HG03025 (cell line): ENCODE measurements around the gene KDELR3.

Source experiments
- ATAC-seq: cut with Tn5 transposase; IDR thresholded peaks from one replicate; pipeline ENCODE4 v1.9.1; 2021; ENCODE audit warnings: mild to moderate bottlenecking, moderate library complexity; ENCODE audit not compliant: unreplicated experiment, low FRiP score

Gene KDELR3

DNA sequence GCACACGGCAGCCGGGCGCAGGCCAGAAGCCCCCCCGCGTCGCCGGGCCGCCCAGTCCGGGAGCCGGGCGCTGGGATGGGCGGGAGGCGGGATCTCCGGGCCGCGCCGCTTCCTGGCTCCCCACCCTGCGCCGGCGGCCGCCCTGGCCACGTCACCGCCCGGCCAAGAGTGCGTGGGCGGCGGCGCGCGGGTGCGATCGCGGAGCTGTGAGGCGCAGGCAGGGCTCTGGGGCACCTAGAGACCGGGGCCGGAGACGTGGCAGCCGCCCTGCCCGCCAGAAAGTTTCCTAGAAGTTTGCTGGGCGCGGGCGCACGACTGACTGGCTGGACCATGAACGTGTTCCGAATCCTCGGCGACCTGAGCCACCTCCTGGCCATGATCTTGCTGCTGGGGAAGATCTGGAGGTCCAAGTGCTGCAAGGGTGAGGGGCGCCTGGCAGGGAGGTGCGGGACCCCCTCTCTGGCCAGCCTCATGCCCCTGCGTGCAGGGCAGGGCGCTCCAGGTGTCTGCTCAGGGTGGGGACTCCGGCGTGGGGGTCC, at the start of gene KDELR3:
Gene KDELR3, plus strand, starts transcription at position 193 of the 539 bp plus-strand sequence. Its CDS starts 138 bp downstream, at position 331.
- ATAC-seq: no peak

DNA sequence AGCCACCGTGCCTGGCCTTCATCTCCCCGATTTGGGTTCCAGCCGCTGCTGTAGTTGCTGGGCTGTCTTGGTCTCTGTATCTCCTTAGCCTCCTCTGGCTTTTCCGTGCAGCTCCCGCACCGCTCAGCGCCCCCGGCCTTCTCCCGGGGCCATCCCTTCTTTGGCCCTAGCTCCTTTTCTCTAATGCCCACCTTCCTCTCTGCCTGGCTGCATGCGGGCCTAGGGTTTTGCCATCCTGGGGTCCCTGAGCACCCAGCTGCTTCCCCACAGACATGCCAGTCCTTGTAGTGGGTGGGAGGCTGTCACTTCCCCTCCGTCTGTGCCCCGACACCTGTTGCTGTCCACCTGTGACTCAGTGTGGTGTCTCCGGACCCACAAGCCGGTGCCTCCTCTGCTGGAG, 49.3 kb upstream of the KDELR3 start:
- no peak for ATAC-seq

DNA sequence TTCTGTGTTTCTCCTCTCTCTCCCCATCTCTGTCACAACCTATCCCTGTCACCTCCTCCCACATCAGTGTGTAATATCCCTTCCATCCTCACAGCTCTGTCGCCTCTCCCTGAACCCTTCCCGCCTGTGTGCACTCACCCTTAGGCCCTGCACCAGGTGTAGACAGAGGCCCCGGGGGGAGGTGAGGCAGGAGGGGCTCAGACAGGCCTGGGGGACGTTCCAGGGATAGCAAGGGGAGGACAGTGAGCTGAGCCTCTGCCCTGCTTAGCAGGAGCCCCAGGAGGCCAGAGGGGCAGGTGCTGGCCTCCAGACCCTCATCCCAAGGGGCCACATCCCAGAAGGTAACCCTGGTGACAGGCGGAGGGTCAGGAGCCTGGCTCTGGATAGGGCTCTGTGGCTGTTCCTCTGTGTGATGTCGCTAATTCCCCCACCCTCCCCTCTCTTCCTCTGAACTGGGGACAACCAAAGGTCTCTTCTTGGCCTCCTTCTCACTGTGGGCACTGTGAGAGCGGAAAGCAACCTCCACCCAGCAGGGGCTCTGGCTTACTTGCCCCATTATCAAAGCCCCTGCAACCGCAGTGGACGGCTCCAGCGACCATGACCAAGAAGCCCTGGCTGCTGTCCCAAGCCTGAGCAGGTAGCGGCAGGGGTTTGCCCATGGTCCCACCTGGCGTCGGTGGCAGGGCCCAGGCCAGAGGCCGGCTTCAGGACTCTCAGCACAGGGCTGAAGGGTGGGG, 48.6 kb upstream of the KDELR3 start:
- ATAC-seq: no peak

DNA sequence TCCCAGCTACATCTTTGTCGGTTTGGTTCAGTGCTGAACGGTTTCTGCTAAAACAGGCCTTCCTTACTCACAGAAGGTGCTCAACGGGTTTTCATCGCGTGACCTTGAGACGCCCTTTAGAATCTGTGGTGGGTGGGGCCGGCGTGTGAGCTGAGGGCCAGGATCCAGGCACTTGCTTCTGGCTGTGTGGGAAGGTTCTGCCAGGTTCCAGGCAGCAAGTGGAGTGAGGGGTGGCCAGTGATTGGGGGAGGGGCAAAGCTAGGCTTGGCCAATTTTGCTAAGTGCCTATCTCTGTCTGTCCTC, 48.1 kb upstream of the KDELR3 start:
- no peak for ATAC-seq

DNA sequence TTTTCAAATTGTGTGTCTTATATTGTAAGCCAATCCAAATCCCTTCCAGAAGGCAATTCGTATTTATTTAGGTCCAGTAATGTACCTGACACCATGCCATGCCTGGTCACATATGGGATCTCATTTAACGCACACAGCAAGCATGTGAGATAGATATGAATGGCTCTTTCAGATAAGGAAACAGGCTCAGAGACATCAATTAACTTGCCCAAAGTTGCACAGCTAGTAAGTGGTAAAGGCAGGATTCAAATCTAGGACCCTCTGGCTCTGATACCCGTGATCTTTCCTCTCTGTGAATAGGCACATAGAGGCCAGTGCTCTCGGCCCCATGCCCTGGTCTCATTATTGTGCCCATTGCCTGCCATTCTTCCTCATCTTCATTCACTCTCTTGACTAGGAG, 47.2 kb upstream of the KDELR3 start:
- no peak for ATAC-seq

DNA sequence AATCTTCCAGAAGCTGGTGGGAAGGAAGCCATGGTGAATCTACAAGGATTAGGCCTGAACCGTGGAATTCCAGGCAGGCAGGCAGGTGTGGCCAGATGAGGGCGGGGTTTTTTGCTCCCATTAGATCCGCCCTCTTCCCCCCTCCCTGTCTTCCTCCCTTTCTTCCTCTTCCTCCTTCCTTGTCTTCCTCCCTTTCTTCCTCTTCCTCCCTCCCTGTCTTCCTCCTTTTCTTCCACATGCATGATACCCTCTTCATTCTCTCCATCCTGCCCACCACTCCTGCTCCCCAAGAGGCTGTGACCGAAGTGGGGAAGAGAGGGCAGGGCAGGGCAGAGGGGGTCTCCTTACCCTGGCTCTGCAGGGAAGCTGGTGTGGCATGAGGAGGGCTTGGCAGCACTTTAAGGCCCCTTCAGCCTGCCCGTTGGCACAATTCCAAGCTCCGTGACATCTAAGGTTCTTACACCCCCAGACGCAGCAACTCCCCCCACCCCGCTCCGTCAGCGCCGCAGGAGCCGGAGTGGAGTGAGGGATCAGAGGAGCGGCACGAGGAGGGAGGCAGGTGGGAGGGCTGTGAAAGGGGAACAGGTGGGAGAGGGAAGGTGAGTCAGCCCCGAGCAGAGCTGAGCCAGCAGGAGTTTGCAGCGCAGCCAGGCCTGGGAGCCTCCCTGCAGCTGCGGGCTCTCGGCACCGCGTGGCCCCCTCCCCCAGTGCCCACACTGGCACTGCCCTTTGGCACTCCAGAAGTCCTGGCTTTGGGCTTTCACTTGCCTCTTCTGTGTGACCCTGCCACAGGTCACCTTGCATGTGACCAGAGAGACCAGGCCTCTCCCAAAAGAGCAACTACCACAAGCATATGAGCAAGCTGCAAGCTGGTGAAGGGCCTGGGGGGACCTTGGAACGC, 45.0 kb upstream of the KDELR3 start:
- no peak for ATAC-seq

DNA sequence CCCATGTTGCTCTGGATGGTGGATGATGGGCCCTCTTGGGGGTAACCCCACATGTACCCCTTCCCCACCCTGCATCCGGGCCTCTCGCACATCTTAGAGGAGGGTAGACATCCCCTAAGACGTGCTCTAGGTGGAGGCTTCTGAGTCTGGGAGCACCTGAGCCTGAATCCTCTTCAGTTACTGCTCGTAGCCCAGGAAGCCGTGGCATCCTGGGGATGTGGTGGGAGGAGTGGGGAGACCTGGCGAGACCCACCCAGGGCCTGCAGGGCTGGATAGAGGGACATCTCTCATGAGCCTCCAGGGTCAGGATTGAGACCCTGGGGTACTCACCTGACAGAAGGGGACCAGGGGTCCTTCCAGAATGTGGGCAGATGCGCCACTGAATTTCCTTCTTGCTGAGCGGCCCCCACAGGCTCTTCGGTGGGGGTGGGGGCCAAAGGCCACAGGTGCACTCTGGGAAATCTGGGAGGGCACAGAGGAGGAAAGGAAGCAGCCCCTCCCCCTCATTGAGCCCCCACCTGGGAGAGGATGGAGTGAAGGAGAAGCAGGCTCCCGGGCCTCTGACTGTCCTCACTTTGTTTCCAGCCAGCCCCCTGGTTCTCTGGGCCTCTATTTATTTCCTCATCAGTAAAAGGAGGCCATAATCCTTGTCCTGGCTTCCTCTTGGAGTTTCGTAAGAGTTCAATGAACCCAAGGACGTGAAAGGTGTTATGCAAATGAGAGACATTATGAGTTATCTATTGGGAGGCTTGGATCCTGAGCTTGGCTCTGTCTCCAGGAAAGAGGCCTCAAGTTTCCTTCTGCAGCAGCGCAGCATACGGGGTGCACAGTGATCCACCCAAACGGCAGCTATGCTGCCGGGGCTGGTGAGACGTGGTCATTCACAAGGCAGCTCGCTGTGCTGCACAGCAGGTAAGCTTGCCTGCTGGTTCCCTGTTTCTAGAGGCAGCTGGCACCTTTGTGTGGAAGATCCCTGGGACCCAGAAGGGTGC, 44.1 kb upstream of the KDELR3 start:
- no peak for ATAC-seq

DNA sequence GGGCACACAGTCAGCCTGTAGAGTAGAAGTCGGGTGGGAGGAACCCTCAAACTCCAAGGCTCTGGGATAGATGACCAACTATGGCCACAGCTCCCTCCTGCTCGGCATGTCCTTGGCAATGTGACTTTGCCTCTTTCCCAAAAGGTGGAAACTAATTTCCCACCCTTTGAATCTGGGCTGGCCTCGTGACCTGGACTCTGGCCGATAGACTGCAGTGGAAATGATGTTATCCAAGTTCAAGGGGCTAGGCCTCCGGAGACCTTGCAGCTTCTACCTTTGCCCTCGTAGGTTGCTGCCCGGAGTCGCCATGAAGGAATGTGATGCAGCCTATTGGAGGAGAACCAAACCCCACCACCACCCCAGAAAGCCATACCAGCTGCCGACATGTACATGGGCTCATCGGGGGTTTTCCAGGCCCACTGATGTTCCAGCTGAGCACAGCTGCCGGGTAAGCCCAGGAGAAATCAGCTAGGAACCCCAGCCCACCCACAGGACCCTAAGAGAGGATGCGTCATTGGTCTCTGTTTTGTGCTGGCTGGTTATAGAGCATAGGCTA, 43.3 kb upstream of the KDELR3 start:
- ATAC-seq: no peak

DNA sequence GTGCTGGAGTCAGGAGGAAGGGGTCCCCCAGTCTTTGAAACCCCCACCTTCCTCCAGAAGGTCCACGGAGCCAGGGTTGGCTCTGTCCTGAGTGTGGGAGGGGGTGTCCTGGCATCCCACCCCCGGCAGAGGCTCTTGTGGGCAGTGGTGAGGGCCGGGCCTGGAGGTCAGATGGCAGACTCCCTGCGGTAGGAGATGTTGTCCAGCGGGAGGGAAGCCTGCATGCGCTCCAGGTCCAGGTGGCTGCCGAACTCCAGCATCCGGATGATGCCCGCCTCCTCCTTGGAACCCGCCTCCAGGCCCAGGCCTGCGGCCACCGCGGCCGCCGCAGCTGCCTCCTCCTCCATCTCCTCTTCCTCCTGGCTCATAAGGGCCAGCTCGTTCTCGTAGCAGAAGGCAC, 41.3 kb upstream of the KDELR3 start:
- ATAC-seq: no peak

DNA sequence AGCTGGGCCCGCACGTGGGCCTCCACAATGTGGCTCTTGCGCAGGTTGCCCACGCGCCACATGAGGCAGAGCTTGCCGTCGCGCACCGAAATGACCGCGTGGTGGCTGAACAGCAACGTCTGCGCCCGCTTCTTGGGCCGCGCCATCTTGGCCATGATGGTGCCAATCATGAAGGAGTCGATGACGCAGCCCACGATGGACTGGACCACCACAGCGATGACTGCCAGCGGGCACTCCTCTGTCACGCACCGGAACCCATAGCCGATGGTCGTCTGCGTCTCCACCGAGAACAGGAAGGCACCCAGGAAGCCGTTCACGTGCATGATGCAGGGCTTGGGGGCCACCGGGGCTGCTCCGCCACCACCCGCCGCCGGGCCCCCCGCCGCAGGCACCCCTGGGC, 40.4 kb upstream of the KDELR3 start:
- no peak for ATAC-seq

DNA sequence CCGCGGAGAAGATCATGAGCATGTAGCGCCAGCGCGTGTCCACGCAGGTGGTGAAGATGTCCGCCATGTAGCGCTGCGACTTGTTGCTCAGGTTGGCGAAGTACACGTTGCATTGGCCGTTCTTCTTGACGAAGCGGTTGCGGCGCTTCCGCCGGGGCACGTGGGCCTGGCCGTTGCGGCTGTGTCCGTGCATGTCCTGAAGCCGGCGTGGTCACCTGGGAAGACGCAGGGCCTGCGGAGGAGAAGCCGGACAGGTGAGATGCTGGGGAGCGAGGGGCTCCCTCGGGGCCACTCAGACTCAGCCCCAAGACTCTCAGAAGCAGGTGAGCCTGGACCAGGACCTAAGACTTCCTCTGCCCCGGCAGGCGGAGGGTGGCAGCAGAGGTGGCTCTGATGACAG, 40.0 kb upstream of the KDELR3 start:
- no peak for ATAC-seq

DNA sequence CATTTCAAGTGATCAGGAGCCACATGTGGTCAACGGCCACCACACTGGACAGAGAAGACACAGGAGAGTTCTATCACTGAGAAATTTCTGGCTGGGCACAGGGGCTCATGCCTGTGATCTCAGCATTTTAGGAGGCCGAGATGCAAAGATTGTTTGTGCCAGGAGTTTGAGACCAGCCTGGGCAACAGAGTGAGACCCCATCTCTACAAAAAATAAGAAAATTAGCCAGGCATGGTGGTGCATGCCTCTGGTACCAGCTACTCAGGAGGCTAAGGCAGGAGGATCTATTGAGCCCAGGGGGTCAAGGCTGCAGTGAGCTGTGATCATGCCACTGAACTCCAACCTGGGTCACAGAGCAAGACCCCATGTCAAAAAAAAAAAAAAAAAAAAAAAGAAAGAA, 39.2 kb upstream of the KDELR3 start:
- no peak for ATAC-seq

DNA sequence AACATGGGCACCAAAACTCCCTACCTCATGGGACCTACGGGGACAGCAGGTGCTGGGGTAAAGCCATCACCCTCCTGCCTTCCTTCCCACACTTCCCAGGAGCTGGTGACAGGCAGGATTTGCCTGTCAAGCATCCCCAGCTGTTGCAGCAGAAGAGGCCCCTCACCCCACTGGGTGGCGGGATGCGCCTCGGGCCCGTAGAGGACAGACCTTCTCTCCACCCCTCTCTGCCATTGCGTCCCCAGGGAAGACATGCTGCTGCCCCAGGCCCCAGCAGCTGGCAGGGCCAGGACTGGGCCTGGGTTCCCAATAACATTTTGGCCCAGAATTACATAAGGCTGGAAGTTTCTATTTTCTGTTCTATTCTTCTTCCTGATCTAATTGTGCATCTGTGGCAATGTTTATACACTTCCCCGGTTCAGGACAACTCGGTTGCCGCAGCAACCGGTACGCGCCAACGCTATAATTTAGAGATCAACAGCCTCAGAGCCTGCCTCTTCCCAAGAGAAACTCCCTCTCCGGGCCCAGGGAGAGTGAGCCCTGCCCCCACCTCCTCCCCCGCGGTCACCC, 38.3 kb upstream of the KDELR3 start:
- no peak for ATAC-seq

DNA sequence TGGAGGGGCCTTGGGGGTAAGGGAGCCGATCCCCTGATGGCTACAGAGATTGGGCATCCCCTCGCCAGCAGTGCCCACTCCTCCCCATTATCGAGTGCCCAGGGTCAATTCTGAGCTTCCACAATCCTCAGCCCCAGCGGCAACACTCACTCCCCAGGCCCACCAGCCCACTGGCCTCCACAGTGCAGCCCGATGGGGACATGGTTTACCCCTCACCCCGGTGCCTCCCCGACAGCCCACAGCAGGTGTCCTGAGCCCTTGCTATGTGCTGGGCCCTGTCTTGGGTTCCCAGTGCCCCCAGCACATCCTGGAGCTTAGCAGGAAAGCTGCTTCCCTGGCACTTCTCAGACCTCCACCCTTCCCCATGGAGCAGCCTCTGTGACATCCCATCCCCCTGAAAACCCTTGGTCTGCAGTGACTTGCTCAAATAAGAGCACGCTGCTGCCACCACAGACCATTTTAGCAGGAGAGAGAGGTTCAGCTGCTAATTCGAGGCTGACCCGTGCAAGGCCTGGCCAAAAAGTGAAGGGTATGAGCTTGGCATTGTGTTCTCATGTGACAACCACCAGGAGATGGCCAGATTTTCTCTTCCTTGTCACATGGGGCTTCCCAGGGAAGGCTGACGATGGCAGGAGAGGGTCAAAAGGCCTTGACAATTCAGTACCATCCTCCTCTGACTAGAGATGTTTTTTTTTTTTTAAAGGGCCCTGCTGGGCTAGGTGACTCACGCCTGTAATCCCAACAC, 36.5 kb upstream of the KDELR3 start:
- no peak for ATAC-seq

DNA sequence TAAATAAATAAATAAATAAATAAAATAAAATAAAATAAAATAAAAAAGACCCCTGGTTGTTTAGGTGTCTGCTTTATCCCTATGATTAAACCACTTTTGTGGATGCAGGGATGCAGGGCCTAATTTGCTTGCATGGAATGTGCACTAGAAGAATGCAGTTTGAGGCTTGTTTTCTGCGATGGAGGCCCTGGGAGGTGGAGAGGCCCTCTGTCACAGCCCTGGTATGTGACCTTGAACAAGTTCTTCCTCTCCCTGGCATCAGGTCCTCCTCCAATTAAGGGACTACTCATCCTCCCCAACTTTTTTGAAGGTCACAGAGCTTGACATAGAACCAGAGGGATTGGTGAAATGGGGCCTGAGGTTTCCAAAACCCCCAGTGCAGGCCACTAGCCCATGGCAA, 35.6 kb upstream of the KDELR3 start:
- no peak for ATAC-seq

DNA sequence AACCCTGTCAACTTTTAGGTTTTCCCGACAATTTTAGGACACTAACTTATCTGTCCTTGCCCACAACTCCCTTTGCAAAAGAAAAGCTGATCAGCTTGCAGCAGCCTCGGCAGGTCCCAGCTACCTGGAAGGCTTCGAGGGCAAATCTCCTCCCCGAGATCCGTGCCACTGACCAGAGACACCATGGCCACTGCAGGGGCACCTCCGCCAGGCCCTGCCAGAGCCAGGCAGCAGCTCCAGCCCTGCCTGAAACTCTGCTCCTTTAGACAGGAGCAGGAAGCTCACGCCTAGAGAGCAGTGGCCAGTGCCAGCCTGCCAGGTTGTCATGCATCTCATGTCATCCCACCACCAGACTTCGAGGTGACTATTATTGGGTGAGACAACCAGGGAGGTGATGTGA, 34.0 kb upstream of the KDELR3 start:
- no peak for ATAC-seq

DNA sequence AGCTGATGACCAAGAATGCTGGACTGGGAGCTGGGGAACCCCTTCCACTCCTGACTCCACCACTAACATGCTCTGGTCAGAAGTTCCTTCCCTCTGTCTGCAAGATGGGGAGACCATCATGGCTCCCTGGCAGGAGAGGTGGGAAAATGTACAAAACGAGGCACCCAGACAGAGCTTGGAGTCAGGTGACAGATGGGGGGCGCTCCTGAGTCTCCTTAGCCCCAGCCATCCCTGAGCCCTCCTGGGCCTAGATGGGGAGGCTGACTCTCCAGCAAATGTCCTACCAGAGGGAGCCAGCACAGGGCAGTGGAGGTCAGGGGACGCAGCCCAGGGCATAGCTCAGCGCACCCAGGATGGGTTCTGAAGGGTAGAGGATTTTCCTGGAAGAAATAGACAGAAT, 32.9 kb upstream of the KDELR3 start:
- ATAC-seq: no peak

DNA sequence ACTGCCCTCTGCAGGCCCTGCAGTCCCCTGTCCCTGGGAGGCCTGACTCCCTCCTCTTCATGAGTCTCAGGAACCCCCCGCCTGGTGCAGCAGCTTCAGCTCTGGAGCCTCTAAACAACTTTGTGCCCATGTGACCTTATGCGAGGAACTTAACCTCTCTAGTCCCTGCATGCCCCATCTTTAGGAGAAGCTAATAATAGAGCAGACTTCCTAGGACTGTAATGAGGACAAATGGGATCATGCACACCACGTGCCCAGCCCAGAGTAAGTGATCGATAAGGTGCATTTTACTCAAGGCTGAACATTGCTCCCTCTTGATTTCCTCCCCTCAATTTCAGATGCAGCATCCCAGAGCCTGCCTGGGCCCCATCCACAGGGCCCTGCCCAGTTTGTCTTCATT, 31.9 kb upstream of the KDELR3 start:
- ATAC-seq: no peak
